SK-N-SH treated with all-trans-retinoic acid at 6 μM for 48 hours (cell line): ENCODE data around the gene BANP.
"Not testable (repeated sequence)": the region's sequence is repeated elsewhere in the genome, so short reads cannot be mapped to it uniquely, and the experiment has no call there.

Experiments used
- CSDC2 ChIP-seq: fragments of 250-450 bp; sonication (Bioruptor Pico); IDR thresholded peaks from 2 replicates; pipeline ENCODE4 v1.5.0; 2020; ENCODE audit warnings: mild to moderate bottlenecking, moderate library complexity
- GLIS3 ChIP-seq: fragments of 250-450 bp; sonication (Bioruptor Pico); IDR thresholded peaks from 2 replicates; pipeline ENCODE4 v1.5.0; 2020; ENCODE audit warnings: mild to moderate bottlenecking, moderate library complexity
- ZFP30 ChIP-seq: fragments of 450-650 bp; formaldehyde crosslinking; IDR thresholded peaks from 2 replicates; pipeline ENCODE4 v1.5.0; 2022; ENCODE audit warnings: mild to moderate bottlenecking, moderate library complexity
- TF ChIP-seq, protein P1 (sequence below): fragments of 250-450 bp; sonication (Bioruptor Pico); IDR thresholded peaks from 2 replicates; pipeline ENCODE4 v1.8.0; 2020; ENCODE audit warnings: mild to moderate bottlenecking, moderate library complexity, borderline replicate concordance

DNA sequence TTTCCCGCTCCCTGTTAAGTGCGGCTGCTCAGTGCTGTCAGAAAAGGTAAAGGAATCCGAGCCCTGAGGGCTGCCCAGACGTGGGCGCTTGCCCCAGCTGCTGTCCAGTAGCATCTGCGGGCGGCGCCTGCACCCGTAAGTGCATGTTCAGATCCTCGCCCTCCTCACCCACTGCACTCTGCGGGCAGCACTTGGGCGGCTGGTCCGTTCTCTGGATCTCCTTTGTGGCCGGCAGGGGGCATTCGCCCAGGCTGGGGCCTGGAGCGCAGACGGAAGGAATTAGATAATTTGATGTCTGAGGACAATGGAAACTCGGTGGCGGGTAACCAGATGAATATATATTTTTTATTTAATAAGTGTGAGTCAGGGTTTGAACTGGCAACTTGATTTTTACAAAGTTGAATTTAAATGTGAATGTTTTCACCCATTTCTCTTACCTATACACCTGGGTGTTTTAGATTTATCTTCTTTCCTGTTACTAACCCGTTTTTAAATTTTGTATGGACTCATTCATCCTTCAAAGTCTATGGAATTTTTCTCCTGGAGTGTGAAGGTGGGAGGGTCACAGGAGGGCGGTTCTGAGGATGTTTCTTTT lies 73.4 kb downstream of the BANP start:
- TF ChIP-seq, protein P1, sequence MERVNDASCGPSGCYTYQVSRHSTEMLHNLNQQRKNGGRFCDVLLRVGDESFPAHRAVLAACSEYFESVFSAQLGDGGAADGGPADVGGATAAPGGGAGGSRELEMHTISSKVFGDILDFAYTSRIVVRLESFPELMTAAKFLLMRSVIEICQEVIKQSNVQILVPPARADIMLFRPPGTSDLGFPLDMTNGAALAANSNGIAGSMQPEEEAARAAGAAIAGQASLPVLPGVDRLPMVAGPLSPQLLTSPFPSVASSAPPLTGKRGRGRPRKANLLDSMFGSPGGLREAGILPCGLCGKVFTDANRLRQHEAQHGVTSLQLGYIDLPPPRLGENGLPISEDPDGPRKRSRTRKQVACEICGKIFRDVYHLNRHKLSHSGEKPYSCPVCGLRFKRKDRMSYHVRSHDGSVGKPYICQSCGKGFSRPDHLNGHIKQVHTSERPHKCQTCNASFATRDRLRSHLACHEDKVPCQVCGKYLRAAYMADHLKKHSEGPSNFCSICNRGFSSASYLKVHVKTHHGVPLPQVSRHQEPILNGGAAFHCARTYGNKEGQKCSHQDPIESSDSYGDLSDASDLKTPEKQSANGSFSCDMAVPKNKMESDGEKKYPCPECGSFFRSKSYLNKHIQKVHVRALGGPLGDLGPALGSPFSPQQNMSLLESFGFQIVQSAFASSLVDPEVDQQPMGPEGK: not testable (repeated sequence)
- not testable (repeated sequence) for TF ChIP-seq GLIS3, CSDC2, ZFP30 (CRISPR knock-in tag)
